Prostate gland (tissue), 2 donors: ENCODE measurements around the gene CHMP3.

Experiments used
- CTCF ChIP-seq, 4 experiments: fragments of 200-600 bp in 2 of 4; fragments of 450-650 bp in 2 of 4; sonication (generic) in 2 of 4; IDR thresholded peaks; 1 replicate in 3 of 4; 2 replicates in 1 of 4; pipeline ENCODE4 v1.5.1; 2016 to 2019; ENCODE audit warnings: antibody characterized with exemption in 4 of 4, mild to moderate bottlenecking in 2 of 4, moderate library complexity in 2 of 4
- POLR2A ChIP-seq: fragments of 450-650 bp; IDR thresholded peaks from one replicate; pipeline ENCODE4 v1.6.1; 2016; ENCODE audit warnings: antibody characterized with exemption, mild to moderate bottlenecking

GRCh38 chr2:86466306-86466705 lies 96.9 kb downstream of the CHMP3 start:
- TF ChIP-seq CTCF (IDR thresholded peaks at IDR 0.05) (no peak), POLR2A (no peak)
